ENCODE data around the gene EVA1C. TPM values are rescaled to one million over a fixed set of nuclear protein-coding genes. Genes with fewer than 3 reads are reported as not detected.
"Not testable (repeated sequence)": the region's sequence is repeated elsewhere in the genome, so short reads cannot be mapped to it uniquely, and the experiment has no call there.

EVA1C gene
- total RNA-seq, 1 experiment from 2014 or later, result 29.3 TPM

- DNase-seq (ENCODE audit: low read depth, low spot score) (no peak), ATAC-seq (no peak)
- BruUV-seq (replicated peaks), result no TSS peak
- ChIA-PET RAD21 (ENCODE audit: low non-redundant PET in 1 of 2, low total read pairs in 2 of 2, uncharacterized antibody in 2 of 2, unreplicated experiment in 2 of 2) (no interaction called here), CTCF (no interaction called here), POLR2A (no interaction called here)
- TF ChIP-seq CTCF (IDR thresholded peaks at IDR 0.05 in 2 of 3, conservative IDR thresholded peaks at IDR 0.05 in 1 of 3; ENCODE audit: borderline replicate concordance in 1 of 3, insufficient read depth in 1 of 3, low read depth in 2 of 3, low read length in 2 of 3) (no peak), ZBTB33 (IDR thresholded peaks at IDR 0.05; ENCODE audit: extremely low read depth, insufficient replicate concordance, low read length) (no peak), CEBPB (IDR thresholded peaks at IDR 0.05; ENCODE audit: low read depth) (no peak), ELF1 (IDR thresholded peaks at IDR 0.05; ENCODE audit: borderline replicate concordance, low read depth) (no peak)
- intact Hi-C loops (cut with micrococcal nuclease), result no loop called here
- no peak overlapping the region for H3K4me3 ChIP-seq (replicated peaks in 1 of 2; ENCODE audit: low read depth in 1 of 2, low read length in 2 of 2)
- H3K36me3 ChIP-seq (ENCODE audit: control insufficient read depth in 1 of 2, insufficient read depth in 2 of 2, low read length in 2 of 2), result peaks cover 0 to 17% of the 10 kb centered on the region in 2 experiments; a peak in 1 of 4 replicates
- no peak overlapping the region for H3K9ac ChIP-seq (ENCODE audit: low read length)
- no peaks in the 10 kb centered on the region for H3K9me3 ChIP-seq (ENCODE audit: control insufficient read depth in 1 of 2, insufficient read depth in 1 of 2, low read depth in 1 of 2, low read length in 2 of 2)
- H3K79me2 ChIP-seq (ENCODE audit: insufficient read depth, low read length), result peaks cover 42% of the 10 kb centered on the region
- H2AFZ ChIP-seq (ENCODE audit: low read depth, low read length, poor library complexity, severe bottlenecking), result no peak overlapping the region
- H4K20me1 ChIP-seq (ENCODE audit: insufficient read depth), result no peaks in the 10 kb centered on the region
- H3K4me1 ChIP-seq (ENCODE audit: control insufficient read depth in 1 of 2, insufficient read depth in 2 of 2, low read length in 2 of 2), result peaks cover 10 to 27% of the 10 kb centered on the region in 2 experiments; a peak in 3 of 4 replicates
- no peaks in the 10 kb centered on the region for H3K9me2 ChIP-seq (ENCODE audit: insufficient read depth)
- H3K27me3 ChIP-seq (ENCODE audit: insufficient read depth, low read length), result no peaks in the 10 kb centered on the region
- no peak overlapping the region for H3K4me2 ChIP-seq (ENCODE audit: low read length)
- no peak overlapping the region for H3K27ac ChIP-seq (ENCODE audit: low read depth, low read length)
Measured at GRCh38 chr21:32445101-32445500, 32.6 kb downstream of the EVA1C start.

GRCh38 chr21:32446440-32446839, 33.9 kb downstream of the EVA1C start:
- H3K36me3 ChIP-seq (ENCODE audit: control insufficient read depth in 1 of 2, insufficient read depth in 2 of 2, low read length in 2 of 2), result peaks cover 0 to 17% of the 10 kb centered on the region in 2 experiments; a peak in 1 of 4 replicates
- H3K4me3 ChIP-seq (replicated peaks in 1 of 2; ENCODE audit: low read depth in 1 of 2, low read length in 2 of 2); CTCF ChIA-PET; RAD21 ChIA-PET (ENCODE audit: low non-redundant PET in 1 of 2, low total read pairs in 2 of 2, uncharacterized antibody in 2 of 2, unreplicated experiment in 2 of 2); H3K9me3 ChIP-seq (ENCODE audit: control insufficient read depth in 1 of 2, insufficient read depth in 1 of 2, low read depth in 1 of 2, low read length in 2 of 2); H3K27me3 ChIP-seq (ENCODE audit: insufficient read depth, low read length); DNase-seq (ENCODE audit: low read depth, low spot score); POLR2A ChIA-PET; intact Hi-C loops (cut with micrococcal nuclease); ATAC-seq; H3K9me2 ChIP-seq (ENCODE audit: insufficient read depth); H3K27ac ChIP-seq (ENCODE audit: low read depth, low read length); H2AFZ ChIP-seq (ENCODE audit: low read depth, low read length, poor library complexity, severe bottlenecking); H3K4me2 ChIP-seq (ENCODE audit: low read length); H3K9ac ChIP-seq (ENCODE audit: low read length); BruUV-seq (replicated peaks); H4K20me1 ChIP-seq (ENCODE audit: insufficient read depth): not testable (repeated sequence)
- H3K4me1 ChIP-seq (ENCODE audit: control insufficient read depth in 1 of 2, insufficient read depth in 2 of 2, low read length in 2 of 2), result peaks cover 10 to 23% of the 10 kb centered on the region in 2 experiments; a peak in 3 of 4 replicates
- H3K79me2 ChIP-seq (ENCODE audit: insufficient read depth, low read length), result peaks cover 35% of the 10 kb centered on the region

Measured in HCT116 (cell line).